Neural progenitor cell (in vitro differentiated cells): ENCODE data around the gene GKN2. TPM values are rescaled to one million over a fixed set of nuclear protein-coding genes. Genes with fewer than 3 reads are reported as not detected.

Source experiments
- DNase-seq: peaks from one replicate; pipeline ENCODE4 v3.0.0-alpha.2; 2016; ENCODE audit warnings: low spot score
- H2AFZ ChIP-seq: fragments of 200-600 bp; sonication (generic); replicated peaks from 2 replicates; pipeline ENCODE4 v1.6.1; 2016; ENCODE audit warnings: antibody characterized with exemption
- H3F3A ChIP-seq: fragments of 200-600 bp; sonication (generic); 2 replicates; pipeline ENCODE4 v1.6.1; 2016; ENCODE audit warnings: antibody characterized with exemption, low read depth
- H3K27ac ChIP-seq: fragments of 200-600 bp; sonication (generic); 2 replicates; pipeline ENCODE4 v1.5.1; 2016; ENCODE audit warnings: mild to moderate bottlenecking
- H3K27me3 ChIP-seq: fragments of 200-600 bp; sonication (generic); 2 replicates; pipeline ENCODE4 v1.6.1; 2016; ENCODE audit warnings: mild to moderate bottlenecking, moderate library complexity
- H3K36me3 ChIP-seq: fragments of 200-600 bp; sonication (generic); 2 replicates; pipeline ENCODE4 v1.5.1; 2016
- H3K4me1 ChIP-seq: fragments of 200-600 bp; sonication (generic); 2 replicates; pipeline ENCODE4 v1.6.1; 2016; ENCODE audit warnings: mixed run types
- H3K4me2 ChIP-seq: fragments of 200-600 bp; sonication (generic); 2 replicates; pipeline ENCODE4 v1.6.1; 2016
- H3K4me3 ChIP-seq: fragments of 200-600 bp; sonication (generic); 2 replicates; pipeline ENCODE4 v1.5.1; 2016
- H3K79me2 ChIP-seq: fragments of 200-600 bp; sonication (generic); 2 replicates; pipeline ENCODE4 v1.6.1; 2016; ENCODE audit warnings: low read depth
- H3K9ac ChIP-seq: fragments of 200-600 bp; sonication (generic); 2 replicates; pipeline ENCODE4 v1.6.1; 2016
- H3K9me3 ChIP-seq: fragments of 200-600 bp; sonication (generic); 2 replicates; pipeline ENCODE4 v1.5.1; 2016; ENCODE audit warnings: low read depth
- H4K20me1 ChIP-seq: fragments of 200-600 bp; sonication (generic); 2 replicates; pipeline ENCODE4 v1.6.1; 2016; ENCODE audit warnings: low read depth
- H3K27ac Mint-ChIP-seq: 3 replicates; pipeline ENCODE4 v1.8.0; 2021; ENCODE audit warnings: mixed read lengths
- H3K27me3 Mint-ChIP-seq: 2 replicates; pipeline ENCODE4 v1.8.0; 2022; ENCODE audit warnings: low read depth, mild to moderate bottlenecking, inconsistent platforms, moderate library complexity, mixed read lengths; ENCODE audit not compliant: insufficient read depth
- H3K36me3 Mint-ChIP-seq: 3 replicates; pipeline ENCODE4 v1.8.0; 2021; ENCODE audit warnings: mixed read lengths
- H3K4me1 Mint-ChIP-seq: 3 replicates; pipeline ENCODE4 v1.8.0; 2021; ENCODE audit warnings: mixed read lengths
- H3K4me3 Mint-ChIP-seq: 3 replicates; pipeline ENCODE4 v1.8.0; 2021; ENCODE audit warnings: mild to moderate bottlenecking, moderate library complexity, mixed read lengths
- H3K9me3 Mint-ChIP-seq: 3 replicates; pipeline ENCODE4 v1.8.0; 2020; ENCODE audit warnings: mixed read lengths
- CTCF ChIP-seq: fragments of 200-600 bp; sonication (generic); IDR thresholded peaks from 2 replicates; pipeline ENCODE4 v1.5.1; 2017; ENCODE audit warnings: antibody characterized with exemption, mild to moderate bottlenecking
- EZH2 ChIP-seq: fragments of 200-600 bp; sonication (generic); IDR thresholded peaks from 2 replicates; pipeline ENCODE4 v1.6.1; 2017; ENCODE audit warnings: antibody characterized with exemption, mild to moderate bottlenecking, moderate library complexity
- EZH2phosphoT487 ChIP-seq: fragments of 200-600 bp; sonication (generic); IDR thresholded peaks from 2 replicates; pipeline ENCODE4 v1.6.1; 2017; ENCODE audit warnings: antibody characterized with exemption
- total RNA-seq: library from RNA; depleted of rRNA; stranded (reverse); fragments of >200 nt; gene quantifications from 2 replicates; pipeline ENCODE4 v1.2.3, GENCODE V29; 2015; ENCODE audit warnings: low replicate concordance

GKN2 gene
- total RNA-seq, 1 donor from 2014 or later: not detected

GRCh38 chr2:68943581-68944568, 8.8 kb downstream of the GKN2 start:
- peak overlapping the region; percentile 99 for H2AFZ ChIP-seq
- H3K4me1 ChIP-seq: peaks cover 10% of the 10 kb centered on the region
- H3K36me3 ChIP-seq: no peaks in the 10 kb centered on the region
- H3K4me3 Mint-ChIP-seq: no peak overlapping the region
- no peaks in the 10 kb centered on the region for H3K79me2 ChIP-seq
- H3K4me3 ChIP-seq: peak overlapping the region; percentile 21
- no peak overlapping the region for H3K27ac ChIP-seq
- H3K4me2 ChIP-seq: peak overlapping the region; percentile 67
- H3F3A ChIP-seq: no peaks in the 10 kb centered on the region
- H3K9ac ChIP-seq: no peak overlapping the region
- H3K9me3 ChIP-seq: no peaks in the 10 kb centered on the region
- peaks cover 11% of the 10 kb centered on the region for H3K9me3 Mint-ChIP-seq
- DNase-seq: peak; percentile 81
- no peaks in the 10 kb centered on the region for H3K36me3 Mint-ChIP-seq
- H3K27me3 ChIP-seq: no peaks in the 10 kb centered on the region
- H3K4me1 Mint-ChIP-seq: peaks cover 13% of the 10 kb centered on the region
- TF ChIP-seq CTCF (peak; percentile 76), EZH2phosphoT487 (no peak)
- H3K27me3 Mint-ChIP-seq: no peaks in the 10 kb centered on the region
- peak overlapping the region; percentile 55 for H3K27ac Mint-ChIP-seq
- H4K20me1 ChIP-seq: no peaks in the 10 kb centered on the region

GRCh38 chr2:68942827-68943226, 9.9 kb downstream of the GKN2 start:
- H3K4me3 ChIP-seq: no peak overlapping the region

GRCh38 chr2:68940369-68940768, 12.3 kb downstream of the GKN2 start:
- TF ChIP-seq EZH2phosphoT487 (no peak), EZH2 (no peak), CTCF (no peak)
- Histone ChIP-seq H3K4me1 (peaks cover 10% of the 10 kb centered on the region), H3F3A (no peaks in the 10 kb centered on the region), H3K27ac (no peak overlapping the region), H3K4me2 (no peak overlapping the region), H3K79me2 (no peaks in the 10 kb centered on the region), H3K9ac (no peak overlapping the region), H3K4me3 (no peak overlapping the region), H3K9me3 (no peaks in the 10 kb centered on the region), H2AFZ (no peak overlapping the region), H3K27me3 (no peaks in the 10 kb centered on the region), H3K36me3 (no peaks in the 10 kb centered on the region), H4K20me1 (no peaks in the 10 kb centered on the region)
- DNase-seq: no peak
- Mint-ChIP-seq H3K4me1 (peaks cover 13% of the 10 kb centered on the region), H3K36me3 (no peaks in the 10 kb centered on the region), H3K9me3 (peaks cover 8% of the 10 kb centered on the region), H3K27me3 (no peaks in the 10 kb centered on the region), H3K4me3 (no peak overlapping the region), H3K27ac (no peak overlapping the region)

More at GRCh38 chr2:68942827-68943226, 9.9 kb downstream of the GKN2 start:
- H4K20me1 ChIP-seq: no peaks in the 10 kb centered on the region
- no peaks in the 10 kb centered on the region for H3K79me2 ChIP-seq
- Mint-ChIP-seq H3K4me3 (no peak overlapping the region), H3K4me1 (peaks cover 13% of the 10 kb centered on the region), H3K36me3 (no peaks in the 10 kb centered on the region), H3K27ac (no peak overlapping the region), H3K27me3 (no peaks in the 10 kb centered on the region), H3K9me3 (peaks cover 11% of the 10 kb centered on the region)
- peaks cover 10% of the 10 kb centered on the region for H3K4me1 ChIP-seq
- H3K9me3 ChIP-seq: no peaks in the 10 kb centered on the region
- H3K4me2 ChIP-seq: no peak overlapping the region
- H2AFZ ChIP-seq: peak overlapping the region; percentile 99
- H3K27ac ChIP-seq: no peak overlapping the region
- no peaks in the 10 kb centered on the region for H3K36me3 ChIP-seq
- no peak overlapping the region for H3K9ac ChIP-seq
- no peaks in the 10 kb centered on the region for H3K27me3 ChIP-seq
- TF ChIP-seq EZH2 (no peak), EZH2phosphoT487 (no peak), CTCF (no peak)
- DNase-seq: no peak
- no peaks in the 10 kb centered on the region for H3F3A ChIP-seq
